Activated naive CD4-positive, alpha-beta T cell treated with anti-CD3 and anti-CD28 coated beads, Interleukin-2, amount 50 U/mL, for 24 hours (primary cell): ENCODE results near the gene ROM1.
"Not testable (repeated sequence)": the region's sequence is repeated elsewhere in the genome, so short reads cannot be mapped to it uniquely, and the experiment has no call there.

Source experiments
- H3K27ac Mint-ChIP-seq: one replicate; pipeline ENCODE4 v1.8.0; 2021; ENCODE audit warnings: mild to moderate bottlenecking, mixed read lengths
- H3K27me3 Mint-ChIP-seq: one replicate; pipeline ENCODE4 v1.8.0; 2021; ENCODE audit warnings: mixed read lengths
- H3K36me3 Mint-ChIP-seq: one replicate; pipeline ENCODE4 v1.8.0; 2021; ENCODE audit warnings: mixed read lengths
- H3K4me1 Mint-ChIP-seq: one replicate; pipeline ENCODE4 v1.8.0; 2021; ENCODE audit warnings: mixed read lengths
- H3K4me3 Mint-ChIP-seq: one replicate; pipeline ENCODE4 v1.8.0; 2021; ENCODE audit warnings: mild to moderate bottlenecking, mixed read lengths
- H3K9me3 Mint-ChIP-seq: one replicate; pipeline ENCODE4 v1.8.0; 2021; ENCODE audit warnings: mixed read lengths

The ROM1 gene, protein sequence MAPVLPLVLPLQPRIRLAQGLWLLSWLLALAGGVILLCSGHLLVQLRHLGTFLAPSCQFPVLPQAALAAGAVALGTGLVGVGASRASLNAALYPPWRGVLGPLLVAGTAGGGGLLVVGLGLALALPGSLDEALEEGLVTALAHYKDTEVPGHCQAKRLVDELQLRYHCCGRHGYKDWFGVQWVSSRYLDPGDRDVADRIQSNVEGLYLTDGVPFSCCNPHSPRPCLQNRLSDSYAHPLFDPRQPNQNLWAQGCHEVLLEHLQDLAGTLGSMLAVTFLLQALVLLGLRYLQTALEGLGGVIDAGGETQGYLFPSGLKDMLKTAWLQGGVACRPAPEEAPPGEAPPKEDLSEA

DNA sequence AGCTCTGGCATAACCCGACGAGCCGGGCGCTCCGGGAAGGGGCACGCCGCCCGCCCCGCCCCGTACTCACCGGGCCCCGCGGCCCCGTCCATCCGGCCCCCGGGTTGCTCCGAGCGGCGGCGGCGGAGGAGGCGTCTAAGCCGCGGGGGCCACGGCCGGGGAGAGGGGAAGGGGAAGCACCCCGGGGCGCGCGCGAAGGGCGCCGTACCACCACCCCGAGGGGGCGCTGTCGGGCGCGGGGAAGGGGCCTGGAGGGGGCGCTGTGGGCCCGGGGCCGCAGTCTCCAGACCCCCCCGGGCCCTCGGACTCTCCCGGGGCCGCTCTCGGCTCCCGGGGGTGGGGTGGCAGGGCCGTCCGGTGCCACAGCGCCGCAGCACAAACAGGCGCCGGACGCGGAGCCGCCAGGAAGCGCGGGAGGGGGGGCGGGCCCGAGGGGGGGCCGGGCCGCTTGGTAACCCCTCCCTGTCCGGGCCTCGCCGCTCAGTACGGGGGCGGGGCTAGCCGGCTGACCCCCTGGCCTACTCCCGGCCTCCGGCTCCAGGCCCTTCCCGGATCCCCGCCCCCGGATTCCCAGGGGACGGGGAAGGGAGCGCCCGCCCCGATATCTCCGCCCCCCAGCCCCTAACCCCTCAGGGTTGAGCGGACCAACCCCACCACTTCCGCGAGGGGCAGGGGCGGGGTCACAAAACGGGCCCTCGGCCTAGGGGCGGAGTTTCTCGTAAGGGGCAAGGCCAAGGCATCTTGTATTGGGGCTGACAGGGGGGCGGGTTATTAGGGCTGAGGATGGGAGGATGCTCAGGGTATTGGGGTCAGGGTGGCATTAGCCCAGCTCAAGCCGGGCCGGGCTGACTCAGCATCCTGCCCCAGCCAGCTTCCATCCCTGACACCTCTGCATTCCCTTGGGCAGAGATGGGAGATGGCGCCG lies at the start of gene ROM1, which contains the start of gene EML3:
TSS of gene ROM1 (plus strand) at position 892 of the 925 bp plus-strand sequence. CDS start at position 917, 25 bp downstream.
TSS of gene EML3 (minus strand) at position 410 of the 925 bp plus-strand sequence. CDS start at position 92, 318 bp downstream.
- peak within 1 kb of the TSS; percentile 96 for H3K27ac Mint-ChIP-seq
- H3K27me3 Mint-ChIP-seq = no peaks in the 10 kb centered on the region
- peaks cover 7% of the 10 kb centered on the region for H3K36me3 Mint-ChIP-seq
- peak within 1 kb of the TSS; percentile 95 for H3K4me3 Mint-ChIP-seq
- H3K4me1 Mint-ChIP-seq = peaks cover 57% of the 10 kb centered on the region
- no peaks in the 10 kb centered on the region for H3K9me3 Mint-ChIP-seq

DNA sequence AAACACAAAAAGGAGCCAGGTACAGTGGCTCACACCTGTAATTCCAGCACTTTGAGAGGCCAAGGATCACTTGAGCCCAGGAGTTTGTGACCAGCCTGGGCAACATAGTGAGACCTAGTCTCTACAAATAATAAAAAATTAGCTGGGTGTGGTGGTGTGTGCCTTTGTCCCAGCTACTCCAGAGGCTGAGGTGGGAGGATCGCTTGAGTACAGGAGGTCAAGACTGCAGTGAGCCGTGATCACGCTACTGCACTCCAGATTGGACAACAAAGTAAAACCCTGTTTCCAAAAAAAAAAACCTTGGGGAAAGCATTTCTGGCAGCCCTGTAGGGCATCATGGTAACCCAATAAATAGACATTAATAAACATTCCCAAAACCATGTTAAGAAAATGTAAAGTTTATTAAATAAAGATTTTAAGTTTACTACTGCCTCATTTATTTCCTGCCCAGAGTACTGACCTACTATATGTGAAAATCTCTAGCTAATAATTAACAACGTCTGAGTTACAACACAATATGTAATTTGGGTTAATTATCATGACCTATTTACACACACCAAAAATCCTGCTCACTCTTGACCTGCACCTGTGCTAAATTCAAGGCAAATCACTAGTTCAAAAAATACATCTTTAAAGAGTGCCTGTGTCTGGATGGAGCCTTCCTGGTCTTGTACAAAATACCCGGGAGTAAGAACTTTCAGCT lies 47.8 kb upstream of the ROM1 start:
- Mint-ChIP-seq H3K4me3 (no peak overlapping the region), H3K9me3 (no peaks in the 10 kb centered on the region), H3K27me3 (no peaks in the 10 kb centered on the region), H3K36me3 (peaks cover 21% of the 10 kb centered on the region), H3K4me1 (peaks cover 57% of the 10 kb centered on the region), H3K27ac (peak overlapping the region; percentile 62)

DNA sequence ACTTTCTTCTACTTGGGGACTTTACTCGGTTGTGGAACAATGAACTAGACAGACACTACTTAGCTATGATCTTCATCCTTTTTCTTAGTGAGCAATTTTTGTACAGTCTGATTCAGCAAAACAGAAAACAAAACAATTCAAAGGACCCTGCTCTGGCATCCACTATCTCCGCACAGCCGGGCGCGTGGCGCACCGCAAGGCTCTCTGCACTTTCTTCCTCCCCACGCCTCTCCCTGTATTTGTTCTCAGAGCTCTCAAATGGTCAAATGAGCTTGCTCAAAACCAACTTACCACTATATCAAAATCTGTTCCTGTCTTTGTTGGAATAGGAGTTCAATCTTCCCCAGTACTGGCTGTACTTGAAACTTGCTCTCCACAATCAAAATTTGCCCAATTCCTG lies 46.8 kb upstream of the ROM1 start:
- no peaks in the 10 kb centered on the region for H3K27me3 Mint-ChIP-seq
- H3K27ac Mint-ChIP-seq = peak overlapping the region; percentile 76
- H3K9me3 Mint-ChIP-seq = no peaks in the 10 kb centered on the region
- peaks cover 58% of the 10 kb centered on the region for H3K4me1 Mint-ChIP-seq
- peak overlapping the region; percentile 19 for H3K4me3 Mint-ChIP-seq
- H3K36me3 Mint-ChIP-seq = peaks cover 28% of the 10 kb centered on the region

DNA sequence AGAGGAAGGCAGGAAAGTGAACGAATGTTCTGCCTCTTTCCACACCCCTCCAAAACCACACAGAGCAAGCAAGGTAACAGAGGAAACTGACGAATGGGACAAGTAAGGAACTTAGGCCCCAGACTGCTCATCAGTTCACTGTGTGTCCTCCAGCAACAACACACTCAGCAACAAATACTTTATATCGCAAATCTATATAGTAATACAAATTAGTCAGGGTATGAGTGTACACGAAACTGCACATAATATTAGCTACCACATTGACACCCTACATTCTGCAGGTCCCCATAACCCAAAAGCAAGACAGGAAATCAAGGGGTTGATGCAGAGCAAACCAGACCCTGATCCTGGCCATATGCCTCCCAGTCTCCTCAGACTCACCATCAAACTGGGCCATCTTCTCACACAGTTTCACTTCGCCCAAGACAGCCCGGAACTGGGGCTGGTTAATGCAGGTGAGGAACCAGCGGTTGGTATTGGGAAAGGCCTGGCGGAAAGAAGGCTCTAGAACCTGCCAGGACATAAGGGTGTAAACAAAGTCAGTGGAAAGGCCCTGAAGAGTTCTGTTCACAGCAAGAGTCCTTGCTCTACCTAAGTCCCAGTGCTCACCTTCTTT lies 45.9 kb upstream of the ROM1 start:
- peak overlapping the region; percentile 79 for H3K27ac Mint-ChIP-seq
- H3K9me3 Mint-ChIP-seq = no peaks in the 10 kb centered on the region
- H3K27me3 Mint-ChIP-seq = no peaks in the 10 kb centered on the region
- peaks cover 30% of the 10 kb centered on the region for H3K36me3 Mint-ChIP-seq
- no peak overlapping the region for H3K4me3 Mint-ChIP-seq
- H3K4me1 Mint-ChIP-seq = peaks cover 60% of the 10 kb centered on the region

DNA sequence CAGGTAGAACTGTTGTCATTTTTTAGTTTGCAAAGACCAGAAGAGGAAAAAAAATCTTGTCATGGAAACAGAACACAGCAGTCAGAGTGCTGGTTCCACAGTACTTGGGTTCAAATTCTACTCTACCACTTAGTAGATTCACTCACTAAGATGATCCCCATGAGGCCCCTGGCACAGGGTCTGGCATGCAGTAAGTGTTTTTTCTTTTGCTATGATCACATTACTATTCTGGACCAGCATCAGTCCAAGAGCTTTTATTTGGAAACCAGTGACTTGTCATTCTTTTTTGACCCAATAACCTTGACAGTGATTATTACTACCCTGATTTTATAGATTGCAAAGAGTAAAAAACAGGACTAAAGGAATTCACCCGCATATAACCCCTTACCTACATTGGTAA lies 43.4 kb upstream of the ROM1 start:
- Mint-ChIP-seq H3K27me3 (no peaks in the 10 kb centered on the region), H3K36me3 (peaks cover 42% of the 10 kb centered on the region), H3K4me1 (peaks cover 71% of the 10 kb centered on the region), H3K9me3 (no peaks in the 10 kb centered on the region), H3K27ac (peak overlapping the region; percentile 55), H3K4me3 (no peak overlapping the region)

DNA sequence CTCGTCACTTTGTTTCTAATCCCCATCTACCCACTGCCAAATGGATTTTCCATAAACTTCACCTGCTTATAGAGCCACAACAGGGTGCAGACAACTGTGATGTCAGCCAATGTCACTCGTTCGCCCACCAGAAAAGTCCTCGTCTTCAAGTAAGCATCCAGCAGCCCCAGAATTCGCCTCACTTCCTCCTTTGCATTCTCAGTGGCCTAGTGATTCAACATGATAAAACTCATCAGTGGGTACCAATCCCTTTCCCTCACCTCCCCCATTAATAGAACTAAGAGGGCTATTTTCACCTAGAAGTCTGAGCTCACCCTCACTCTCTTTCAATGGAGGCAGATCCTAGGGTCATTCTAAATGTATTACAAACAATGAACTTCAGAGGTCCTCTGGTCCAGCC lies 42.2 kb upstream of the ROM1 start:
- Mint-ChIP-seq H3K27ac (peak overlapping the region; percentile 83), H3K4me3 (peak overlapping the region; percentile 95), H3K4me1 (peaks cover 77% of the 10 kb centered on the region), H3K36me3 (peaks cover 42% of the 10 kb centered on the region)
- H3K27me3 Mint-ChIP-seq, H3K9me3 Mint-ChIP-seq: not testable (repeated sequence)

DNA sequence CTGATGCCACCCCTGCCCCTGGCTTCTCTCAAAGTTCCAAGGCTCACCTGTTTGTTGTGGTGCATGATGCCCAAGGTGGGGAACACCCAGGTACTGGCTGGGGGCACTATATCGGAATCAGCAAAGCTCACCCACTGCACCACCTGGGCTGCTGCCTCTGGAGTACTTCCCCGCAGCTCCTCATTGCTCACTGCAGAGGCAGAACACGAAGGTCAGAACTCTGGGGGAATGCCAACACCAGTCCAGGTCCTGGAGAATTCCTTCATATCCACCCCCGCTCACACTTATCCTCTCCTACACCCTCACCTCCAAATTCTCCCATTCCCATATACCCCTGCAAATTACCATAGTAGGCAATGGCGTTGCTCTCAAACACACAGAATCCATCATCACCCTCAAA lies 41.6 kb upstream of the ROM1 start:
- H3K27me3 Mint-ChIP-seq, H3K9me3 Mint-ChIP-seq: not testable (repeated sequence)
- Mint-ChIP-seq H3K4me1 (peaks cover 71% of the 10 kb centered on the region), H3K27ac (peak overlapping the region; percentile 83), H3K36me3 (peaks cover 40% of the 10 kb centered on the region), H3K4me3 (peak overlapping the region; percentile 95)

DNA sequence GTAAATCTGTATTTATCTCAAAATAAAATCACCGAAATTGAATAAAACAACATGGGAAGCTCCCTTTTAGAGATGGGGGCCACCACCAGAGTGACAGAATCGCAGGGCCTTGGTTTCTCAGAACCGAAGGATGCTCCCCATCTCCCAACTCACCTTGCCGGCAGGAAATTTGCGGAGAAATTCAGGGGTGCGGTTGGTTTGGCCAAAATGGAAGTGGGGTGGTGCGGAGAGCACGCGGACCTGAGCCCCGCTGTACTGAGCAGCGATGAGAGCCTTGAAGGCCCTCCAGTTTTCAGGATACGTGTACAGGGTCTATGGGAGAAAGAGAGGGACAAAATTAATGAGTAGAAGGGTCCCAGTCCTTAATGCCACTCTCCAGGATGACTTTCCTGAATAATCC lies 40.6 kb upstream of the ROM1 start:
- Mint-ChIP-seq H3K9me3 (no peaks in the 10 kb centered on the region), H3K27me3 (no peaks in the 10 kb centered on the region), H3K36me3 (peaks cover 34% of the 10 kb centered on the region), H3K4me3 (peak overlapping the region; percentile 95), H3K27ac (peak overlapping the region; percentile 99), H3K4me1 (peaks cover 62% of the 10 kb centered on the region)

DNA sequence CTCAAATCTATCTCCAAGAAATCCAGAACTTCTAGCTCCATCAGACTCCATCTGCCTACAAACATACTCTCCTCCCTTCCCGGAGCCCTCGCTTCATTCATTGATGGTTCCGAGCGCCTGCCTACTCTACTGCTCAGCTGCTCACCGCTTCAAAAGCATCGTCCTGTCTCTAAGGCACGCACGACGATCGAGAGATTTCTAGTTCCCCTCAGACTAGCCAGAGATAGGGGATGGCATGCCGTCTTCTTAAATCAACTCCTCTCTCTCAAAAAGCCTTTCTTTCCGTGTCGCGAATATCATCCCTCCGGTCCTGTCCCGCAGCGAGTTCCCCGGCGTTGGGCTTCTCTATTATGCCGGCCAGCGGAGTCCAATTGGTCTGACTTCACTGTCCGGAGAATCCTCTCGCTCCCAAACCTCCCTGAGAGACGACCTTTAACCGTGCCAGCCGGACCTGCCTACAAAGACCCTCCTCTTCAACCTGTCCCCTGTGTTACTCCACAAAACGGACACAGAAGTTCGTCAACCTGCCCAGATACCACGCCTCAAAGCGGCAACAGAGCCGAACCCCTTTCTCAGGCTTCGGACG lies 40.0 kb upstream of the ROM1 start:
- no peaks in the 10 kb centered on the region for H3K27me3 Mint-ChIP-seq
- peak overlapping the region; percentile 99 for H3K27ac Mint-ChIP-seq
- peak overlapping the region; percentile 95 for H3K4me3 Mint-ChIP-seq
- peaks cover 32% of the 10 kb centered on the region for H3K36me3 Mint-ChIP-seq
- no peaks in the 10 kb centered on the region for H3K9me3 Mint-ChIP-seq
- peaks cover 59% of the 10 kb centered on the region for H3K4me1 Mint-ChIP-seq

DNA sequence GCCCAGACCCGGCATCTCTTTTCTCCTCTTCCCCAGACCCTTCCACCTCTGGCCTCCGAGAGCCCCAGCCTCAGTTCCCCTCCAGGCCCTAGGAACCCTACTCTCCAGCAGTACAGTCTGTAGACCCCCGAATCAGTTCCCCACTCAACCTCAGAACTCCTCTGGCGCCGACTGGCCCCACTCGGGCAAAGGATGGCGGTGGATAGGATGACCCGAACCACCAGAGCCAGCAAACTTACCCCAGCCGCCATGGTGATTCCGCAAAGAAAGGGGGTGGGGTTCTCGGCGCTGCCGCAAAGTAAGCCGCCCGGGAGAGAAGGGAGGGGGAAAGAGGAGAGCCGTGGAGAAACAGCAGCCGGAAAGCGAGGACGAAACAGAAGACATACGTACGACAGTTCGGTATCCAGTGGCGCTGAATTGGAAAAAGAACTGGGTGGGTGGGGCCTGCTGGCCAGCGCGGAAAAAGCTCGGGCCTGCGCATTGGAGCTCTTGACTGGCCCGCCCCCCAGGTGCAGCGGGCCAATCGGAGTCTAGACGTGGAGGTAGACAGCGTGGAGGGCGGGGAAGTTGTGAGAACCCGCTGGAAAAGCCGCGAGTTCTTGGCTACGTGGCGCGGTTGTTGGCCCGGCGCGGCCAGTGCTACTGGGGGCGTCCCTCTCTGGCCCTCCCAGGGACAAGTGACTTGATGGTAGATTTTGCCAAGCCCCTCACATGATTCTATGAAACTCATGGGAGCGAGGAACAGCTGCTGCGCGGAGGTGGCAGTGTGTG lies 39.3 kb upstream of the ROM1 start, which contains the start of gene EEF1G:
TSS of gene EEF1G (minus strand) at position 300 of the 771 bp plus-strand sequence. CDS start at position 251, 49 bp downstream.
- Mint-ChIP-seq H3K36me3 (peaks cover 32% of the 10 kb centered on the region), H3K27ac (peak within 1 kb of the TSS; percentile 99), H3K4me3 (peak within 1 kb of the TSS; percentile 95), H3K4me1 (peaks cover 56% of the 10 kb centered on the region), H3K9me3 (no peaks in the 10 kb centered on the region), H3K27me3 (no peaks in the 10 kb centered on the region)

DNA sequence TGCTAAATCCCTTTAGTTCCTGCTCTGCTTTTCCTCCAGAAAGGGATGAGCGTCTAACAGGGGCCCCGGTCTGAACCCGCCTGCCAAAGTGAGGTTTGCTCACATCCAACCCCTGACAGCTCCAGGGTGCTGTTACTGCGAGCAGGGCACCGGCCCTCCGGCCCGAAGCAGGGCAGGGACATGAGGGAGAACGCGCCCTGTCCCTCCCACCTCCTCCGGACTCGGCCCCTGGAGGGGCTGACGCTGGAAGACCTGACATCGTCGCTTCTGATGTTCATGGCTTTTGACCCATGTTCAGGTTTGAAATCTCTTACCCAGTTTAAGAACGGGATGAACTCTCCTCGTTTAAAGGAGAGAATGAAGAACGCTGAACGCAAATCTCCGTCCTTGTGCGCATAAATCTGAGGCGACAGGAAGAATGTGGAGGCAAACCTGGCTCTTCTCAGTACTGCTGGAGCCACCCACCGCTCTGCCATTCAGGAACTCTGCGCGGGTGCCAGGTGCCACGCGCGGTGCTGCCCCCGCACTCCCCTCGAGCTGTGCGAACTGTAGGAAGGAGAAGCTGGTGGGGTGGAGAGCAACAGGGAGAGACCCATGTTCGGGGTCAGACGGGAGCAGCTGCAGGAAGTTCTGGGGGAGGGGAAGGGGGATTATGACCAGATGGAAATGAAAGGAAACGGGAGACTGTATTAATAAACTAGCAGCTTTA lies 38.5 kb upstream of the ROM1 start:
- H3K4me3 Mint-ChIP-seq = peak overlapping the region; percentile 95
- H3K9me3 Mint-ChIP-seq = no peaks in the 10 kb centered on the region
- H3K4me1 Mint-ChIP-seq = peaks cover 55% of the 10 kb centered on the region

DNA sequence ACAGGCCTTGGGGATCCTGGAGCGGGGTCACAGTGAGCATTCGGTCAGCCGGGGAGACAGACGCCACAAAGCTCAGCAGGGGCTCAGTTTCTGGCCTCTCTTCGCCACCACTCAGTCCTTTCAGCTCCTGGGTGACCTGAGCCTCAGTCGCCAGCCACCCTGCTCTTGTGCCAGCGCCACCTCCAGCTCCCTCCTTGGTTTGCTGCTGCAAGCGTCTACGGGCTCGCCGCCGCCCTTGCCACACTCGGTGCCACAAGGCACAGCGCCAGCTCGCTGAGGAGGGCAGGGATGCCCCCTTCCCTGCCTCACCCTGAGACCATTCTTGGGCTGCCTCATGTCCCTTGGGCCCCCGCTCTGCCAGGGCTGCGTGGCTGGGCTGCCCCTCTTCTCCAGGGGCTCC lies 37.9 kb upstream of the ROM1 start:
- no peaks in the 10 kb centered on the region for H3K9me3 Mint-ChIP-seq
- H3K4me3 Mint-ChIP-seq = peak overlapping the region; percentile 95
- H3K4me1 Mint-ChIP-seq = peaks cover 49% of the 10 kb centered on the region
- H3K27ac Mint-ChIP-seq = peak overlapping the region; percentile 38
- H3K36me3 Mint-ChIP-seq = peaks cover 31% of the 10 kb centered on the region
- no peaks in the 10 kb centered on the region for H3K27me3 Mint-ChIP-seq

More for the DNA sequence above, 38.5 kb upstream of the ROM1 start:
- no peaks in the 10 kb centered on the region for H3K27me3 Mint-ChIP-seq
- peaks cover 32% of the 10 kb centered on the region for H3K36me3 Mint-ChIP-seq
- H3K27ac Mint-ChIP-seq = peak overlapping the region; percentile 99

DNA sequence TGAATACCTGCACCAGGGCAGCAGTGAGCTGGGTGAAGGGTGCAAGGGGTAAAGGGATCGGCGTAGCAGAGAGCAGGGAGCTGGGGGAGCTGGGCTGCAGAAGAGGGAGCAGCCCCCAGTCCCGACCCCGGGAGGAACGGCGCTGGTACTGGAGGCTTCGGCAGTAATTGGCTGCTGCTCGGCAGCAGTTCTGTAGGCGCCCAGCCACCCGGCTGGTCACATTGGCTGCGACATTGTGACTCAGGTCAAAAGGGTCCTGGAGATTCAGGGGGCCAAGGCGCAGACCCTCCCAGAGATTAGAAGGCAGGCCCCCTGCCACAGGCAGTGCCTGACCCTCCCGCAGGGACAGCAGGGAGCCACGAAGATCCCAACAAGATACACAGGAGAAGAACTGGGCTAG lies 37.2 kb upstream of the ROM1 start:
- Mint-ChIP-seq H3K36me3 (peaks cover 28% of the 10 kb centered on the region), H3K9me3 (no peaks in the 10 kb centered on the region), H3K27me3 (no peaks in the 10 kb centered on the region), H3K4me1 (peaks cover 42% of the 10 kb centered on the region), H3K27ac (no peak overlapping the region), H3K4me3 (peak overlapping the region; percentile 95)
